GM18870 (cell line): Measurements from ENCODE around the gene EID2B.

Source experiments
- ATAC-seq: cut with Tn5 transposase; IDR thresholded peaks from one replicate; pipeline ENCODE4 v1.9.1; 2021; ENCODE audit warnings: moderate library complexity; ENCODE audit not compliant: unreplicated experiment

The EID2B gene

GRCh38 chr19:39533003-39533512 lies 406 bp upstream of the EID2B start:
- no peak for ATAC-seq

GRCh38 chr19:39531834-39532232 lies 819 bp downstream of the EID2B start:
- no peak for ATAC-seq

GRCh38 chr19:39525205-39525604 lies 7.4 kb downstream of the EID2B start:
- no peak for ATAC-seq

GRCh38 chr19:39524495-39524894 lies 8.2 kb downstream of the EID2B start:
- ATAC-seq, result no peak

GRCh38 chr19:39520541-39521484 lies 11.8 kb downstream of the EID2B start:
- ATAC-seq, result no peak

- no peak for ATAC-seq
These were observed 13.7 kb downstream of the EID2B start for GRCh38 chr19:39518975-39519374.

- no peak for ATAC-seq
These were observed 14.2 kb downstream of the EID2B start for GRCh38 chr19:39518458-39518857.

- ATAC-seq, result no peak
These were observed 15.2 kb downstream of the EID2B start for GRCh38 chr19:39517432-39517831.

GRCh38 chr19:39516270-39516669 lies 16.4 kb downstream of the EID2B start:
- ATAC-seq, result no peak

- no peak for ATAC-seq
These were observed 17.0 kb downstream of the EID2B start for GRCh38 chr19:39515551-39516191.

- no peak for ATAC-seq
These were observed 17.7 kb downstream of the EID2B start, which contains the start of gene SELENOV for GRCh38 chr19:39514840-39515550. Gene SELENOV, plus strand, starts transcription at chr19:39515139. Its CDS starts 74 bp downstream, at chr19:39515213.

- no peak for ATAC-seq
These were observed 19.7 kb downstream of the EID2B start for GRCh38 chr19:39512988-39513387.

GRCh38 chr19:39509233-39509632 lies 23.4 kb downstream of the EID2B start:
- ATAC-seq, result no peak

GRCh38 chr19:39508629-39509028 lies 24.0 kb downstream of the EID2B start:
- no peak for ATAC-seq

GRCh38 chr19:39507715-39508364 lies 24.8 kb downstream of the EID2B start:
- no peak for ATAC-seq

- ATAC-seq, result no peak
These were observed 25.5 kb downstream of the EID2B start for GRCh38 chr19:39506944-39507714.

GRCh38 chr19:39506598-39506943 lies 26.1 kb downstream of the EID2B start:
- no peak for ATAC-seq

- ATAC-seq, result no peak
These were observed 29.8 kb downstream of the EID2B start for GRCh38 chr19:39502640-39503417.

- no peak for ATAC-seq
These were observed 31.3 kb downstream of the EID2B start for GRCh38 chr19:39501340-39501739.
